Activated T-cell treated with anti-CD3 and anti-CD28 coated beads for 4 hours (primary cell): Measurements from ENCODE around the gene GBGT1.

ENCODE experiments used
- DNase-seq: peaks from one replicate; pipeline ENCODE4 v3.0.0-alpha.2; 2020

GBGT1 gene

DNA sequence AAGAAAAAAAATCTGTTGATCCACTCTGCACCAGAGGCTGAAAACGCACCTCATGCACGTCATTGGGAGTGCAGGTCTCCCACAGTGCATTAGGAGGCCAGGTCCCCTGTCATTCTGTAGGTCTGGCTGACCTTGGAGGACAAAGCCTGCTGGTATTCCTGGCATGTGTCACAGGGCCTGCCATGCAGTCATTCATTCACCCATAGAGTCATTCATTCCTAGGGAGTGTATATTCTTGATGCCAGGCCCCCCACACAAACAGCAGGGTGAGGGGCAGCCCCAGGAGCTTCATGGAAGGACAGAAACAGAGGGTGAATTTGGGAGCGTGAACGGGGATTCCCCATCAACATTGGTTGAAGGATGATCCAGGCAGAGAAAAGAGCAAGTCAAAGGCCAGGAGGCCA, 2.2 kb downstream of the GBGT1 start:
- DNase-seq, result no peak

DNA sequence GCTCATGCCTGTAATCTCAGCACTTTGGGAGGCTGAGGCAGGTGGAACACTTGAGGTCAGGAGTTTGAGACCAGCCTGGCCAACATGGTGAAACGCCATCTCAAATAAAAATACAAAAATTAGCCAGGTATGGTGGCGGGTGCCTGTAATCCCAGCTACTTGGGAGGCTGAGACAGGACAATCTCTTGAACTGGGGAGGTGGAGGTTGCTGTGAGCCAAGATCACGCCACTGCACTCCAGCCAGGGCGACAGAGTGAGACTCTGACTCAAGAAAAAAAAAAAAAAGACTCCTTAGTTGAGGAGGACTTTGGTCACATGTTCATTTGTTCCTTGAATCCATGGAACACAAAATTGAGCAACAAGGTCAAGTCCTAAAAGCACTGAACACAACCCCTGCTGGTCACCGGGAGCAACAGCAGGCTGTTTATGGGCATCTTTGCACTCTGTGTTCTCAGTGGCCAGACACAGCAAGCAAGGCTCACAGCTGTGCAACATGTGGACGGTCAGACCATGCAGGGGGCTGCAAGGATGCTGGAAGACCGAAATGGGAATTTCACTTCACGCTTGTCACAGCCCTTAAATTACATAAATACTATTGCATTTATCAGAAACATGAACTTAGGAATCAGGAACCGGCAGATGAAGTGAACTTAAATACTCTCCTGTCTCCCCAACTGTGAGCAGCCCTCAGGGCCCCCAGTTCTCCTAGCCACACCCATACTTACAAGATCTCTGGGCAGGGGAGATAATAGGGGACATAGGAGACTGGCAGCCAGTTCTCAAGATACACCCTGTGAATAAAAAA, 2.8 kb downstream of the GBGT1 start:
- DNase-seq, result no peak

DNA sequence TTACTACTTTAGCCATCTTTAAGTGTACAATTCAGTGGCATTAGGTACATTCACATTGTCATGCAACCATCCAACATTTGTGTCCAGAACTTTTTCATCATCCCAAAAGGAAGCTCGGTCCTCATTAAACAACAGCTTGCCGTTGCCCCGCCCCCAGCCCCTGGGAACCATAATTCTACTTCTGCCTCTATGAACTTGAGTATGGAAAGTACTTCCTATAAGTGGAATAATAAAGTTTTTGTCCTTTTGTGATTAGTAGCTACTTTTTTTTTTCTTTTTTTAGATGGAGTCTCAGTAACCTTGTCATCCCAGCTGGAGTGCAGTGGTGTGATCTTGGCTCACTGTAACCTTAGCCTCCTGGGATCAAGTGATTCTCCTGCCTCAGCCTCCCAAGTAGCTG, 5.0 kb downstream of the GBGT1 start:
- DNase-seq, result no peak

DNA sequence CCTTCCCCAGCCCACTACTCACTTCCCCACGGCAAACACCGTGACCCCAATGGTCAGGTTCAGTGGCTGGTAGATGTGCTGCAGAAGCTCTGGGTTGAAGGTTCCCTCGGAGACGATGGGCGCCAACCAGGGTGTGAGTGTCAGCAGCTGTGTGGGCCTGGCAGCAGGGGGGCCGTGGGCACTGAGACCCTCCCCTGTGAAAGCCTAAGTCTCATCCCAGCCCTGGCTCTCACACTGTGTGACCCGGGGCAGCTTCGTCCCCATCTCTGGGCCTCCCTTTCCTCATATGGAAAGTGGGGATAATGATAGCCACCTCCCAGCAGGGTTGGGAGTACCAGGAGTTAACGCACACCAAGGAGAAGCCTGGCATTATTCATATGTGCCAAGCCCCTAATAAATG, 8.6 kb downstream of the GBGT1 start:
- no peak for DNase-seq

DNA sequence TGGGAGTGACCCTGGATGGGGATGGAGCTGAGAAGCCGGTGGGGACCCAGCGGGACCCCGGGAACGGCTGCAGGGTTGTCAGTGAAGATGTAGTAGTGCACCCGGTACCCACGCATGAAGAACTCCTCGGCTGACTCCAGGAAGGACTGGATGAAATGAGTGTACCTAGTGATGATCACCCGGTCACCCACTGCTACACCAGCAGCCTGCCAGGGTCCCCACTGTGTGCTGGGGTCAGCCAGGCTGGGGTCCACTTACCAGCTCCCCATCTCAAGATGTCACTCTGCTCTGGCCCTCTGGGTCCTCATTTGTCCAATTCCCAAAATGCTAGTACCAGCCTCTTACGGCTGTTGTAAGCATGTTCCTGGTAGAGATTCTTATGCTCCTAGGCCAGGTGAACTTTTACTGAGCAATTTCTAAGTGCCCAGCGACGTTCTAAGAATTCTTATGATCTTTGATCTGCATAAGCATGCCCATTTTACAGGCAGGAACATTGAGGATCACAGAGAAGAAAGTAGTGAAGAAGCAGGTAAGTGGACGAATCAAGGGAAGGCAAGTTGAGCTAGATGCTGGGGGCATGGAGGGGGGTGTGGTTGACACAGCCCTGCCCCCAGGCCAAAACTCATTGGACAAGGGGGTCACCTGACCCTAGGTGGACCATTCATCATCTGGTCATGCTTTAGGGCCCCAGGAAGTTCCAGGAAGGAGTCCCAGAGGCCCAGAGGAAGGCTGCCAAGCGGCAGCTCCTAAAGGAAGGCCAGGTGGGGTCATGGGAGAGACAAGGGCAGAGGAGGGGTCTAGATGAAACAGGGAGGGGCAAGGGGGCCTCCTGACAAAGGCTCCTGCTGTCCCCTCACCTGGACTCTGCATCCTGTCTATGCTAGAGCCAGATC, 9.4 kb downstream of the GBGT1 start:
- DNase-seq, result no peak

DNA sequence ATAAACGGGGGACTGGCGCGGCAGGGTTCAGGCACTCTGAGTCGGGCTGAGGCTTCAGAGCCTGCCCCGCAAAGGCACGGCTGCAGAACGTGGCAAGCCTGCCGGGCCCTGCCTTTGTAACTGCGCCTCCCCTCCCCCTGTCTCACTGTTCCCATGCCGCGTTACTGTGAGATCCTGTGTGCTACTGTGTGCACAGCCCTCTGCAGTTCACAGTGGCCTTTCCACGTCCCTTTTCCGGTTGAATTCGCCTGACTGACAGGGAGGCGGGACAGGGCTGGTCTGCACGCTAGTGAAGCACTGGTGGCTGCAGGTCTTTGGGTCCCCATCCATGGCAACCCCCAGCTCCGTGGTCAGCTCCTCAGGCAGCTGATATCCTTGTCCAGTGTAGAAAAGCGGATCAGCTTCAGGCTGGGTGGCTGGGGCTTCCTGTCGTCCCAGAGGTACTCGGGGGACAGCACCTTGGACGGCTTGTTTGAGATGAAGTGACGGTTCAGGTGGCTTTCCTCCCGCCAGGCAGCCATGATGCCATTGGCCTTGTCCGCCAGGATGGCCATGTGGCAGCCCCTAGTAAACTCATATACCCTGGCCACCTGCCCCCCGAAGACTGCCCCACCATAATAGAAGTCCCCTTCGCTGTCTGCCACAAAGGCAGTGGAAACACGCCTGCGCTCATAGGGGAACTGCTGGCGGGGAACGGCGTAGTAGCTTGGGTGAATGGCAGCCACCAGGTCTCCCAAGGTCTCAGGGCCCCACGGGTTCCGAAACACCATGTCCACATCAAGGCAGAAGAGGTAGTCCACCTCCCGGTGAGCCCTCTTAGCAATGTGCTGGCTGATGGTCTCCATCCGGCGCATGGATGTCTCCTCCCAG, 10.3 kb downstream of the GBGT1 start:
- no peak for DNase-seq

DNA sequence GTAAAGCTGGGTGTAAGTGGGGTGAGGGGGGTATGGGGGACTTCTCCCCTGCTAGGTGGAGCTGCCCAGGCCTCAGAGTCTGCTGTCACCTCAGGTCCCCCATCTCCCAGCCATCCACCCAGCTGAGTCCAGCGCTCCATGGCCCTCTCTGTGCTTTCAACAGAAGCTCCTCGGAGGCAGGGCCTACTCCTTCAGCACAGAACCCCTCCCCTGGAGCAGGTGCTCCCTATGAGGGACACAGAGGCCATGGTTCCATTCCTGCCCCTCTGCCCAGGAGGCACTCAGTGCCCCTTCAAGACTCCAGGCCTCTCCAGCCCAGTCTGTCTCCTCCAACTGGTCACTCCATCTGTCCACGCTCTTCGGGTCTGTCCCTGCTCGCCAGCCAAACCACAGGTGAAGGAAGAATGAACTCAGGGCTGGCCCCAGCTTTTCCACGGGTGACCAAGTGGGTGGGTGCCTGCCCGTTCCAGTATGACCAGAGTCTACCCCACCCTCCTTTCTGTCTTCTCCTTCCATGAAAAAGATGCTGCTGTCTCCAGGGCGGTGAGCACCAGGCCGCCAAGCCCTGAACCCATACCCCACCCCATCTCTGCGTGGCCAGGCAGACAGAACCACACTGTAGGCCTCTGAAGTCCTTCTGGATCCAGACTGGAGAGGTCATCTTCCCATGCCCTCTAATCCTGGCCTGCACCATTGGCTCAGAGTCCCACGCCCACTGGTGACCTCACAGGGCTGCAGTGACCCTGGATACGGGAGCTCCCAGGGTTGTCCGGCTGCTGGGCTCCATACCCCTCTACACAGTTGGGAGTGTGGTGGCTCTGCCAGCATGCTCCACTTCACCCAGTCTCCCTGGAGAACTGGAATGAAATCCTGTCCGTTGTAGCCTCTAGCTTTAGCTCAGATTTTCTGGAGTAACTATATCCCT, 11.9 kb downstream of the GBGT1 start:
- DNase-seq, result no peak

DNA sequence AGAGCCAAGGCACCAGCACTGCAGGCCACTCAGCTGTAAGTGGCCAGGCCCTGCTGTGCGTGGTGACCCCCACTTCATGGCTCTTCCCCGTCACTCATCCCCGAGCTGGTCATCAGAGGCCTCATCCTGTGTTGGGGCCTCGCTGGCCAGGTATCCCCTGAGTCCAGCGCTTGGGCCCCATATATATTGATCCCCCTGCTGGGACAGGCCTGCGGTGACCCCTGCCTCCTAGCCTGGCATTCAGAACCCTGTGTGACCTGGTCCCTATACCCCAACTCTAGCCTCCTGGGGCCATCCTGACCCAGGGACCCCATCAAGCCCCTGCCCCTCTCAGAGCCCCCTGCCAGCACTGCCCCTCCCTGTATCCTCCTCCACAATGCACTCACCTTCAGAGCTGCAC, 12.7 kb downstream of the GBGT1 start:
- DNase-seq, result no peak

DNA sequence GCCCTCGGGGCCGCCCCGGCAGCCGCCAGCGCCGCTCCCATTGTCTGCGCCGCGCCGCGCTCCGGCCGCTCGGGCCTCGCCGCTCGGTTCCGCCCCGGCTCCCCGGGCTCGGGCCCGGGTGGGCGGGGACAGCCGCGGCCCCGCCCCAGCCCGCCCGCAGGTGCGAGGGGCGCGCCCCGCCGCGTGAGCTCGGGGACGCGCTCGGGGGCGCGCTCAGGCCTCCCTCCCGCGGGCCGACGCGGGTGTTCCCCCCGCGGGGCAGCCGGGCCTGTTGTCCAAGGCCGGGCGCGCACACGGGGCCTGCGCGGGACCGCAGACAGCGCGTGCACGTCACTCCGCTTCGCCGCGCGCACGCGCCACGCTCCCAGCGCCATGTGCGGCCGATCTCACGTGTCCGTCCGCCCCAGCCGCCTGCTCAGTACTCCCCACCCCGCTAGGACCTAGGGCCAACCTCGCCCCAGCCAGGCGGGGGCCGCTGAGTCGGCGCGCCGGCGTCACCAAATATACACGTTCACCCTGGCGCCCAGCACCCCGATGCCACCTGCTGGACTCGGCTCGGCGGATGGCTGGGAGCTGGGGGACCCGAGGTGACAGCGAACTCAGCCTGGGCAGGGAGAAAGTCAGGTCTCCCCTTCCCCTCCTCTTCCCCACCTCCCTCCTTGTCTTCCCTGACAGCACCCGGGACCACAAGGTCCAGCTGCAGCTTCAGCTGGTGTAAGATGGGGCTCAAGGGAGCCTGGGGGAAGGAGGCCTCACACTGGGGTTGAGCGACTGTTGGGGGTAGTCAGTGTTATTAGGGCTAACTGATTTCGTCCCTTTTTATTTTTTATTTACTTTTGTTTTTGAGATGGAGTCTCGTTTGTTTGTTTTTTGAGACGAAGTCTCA, 14.3 kb downstream of the GBGT1 start:
- peak; percentile 62 for DNase-seq

DNA sequence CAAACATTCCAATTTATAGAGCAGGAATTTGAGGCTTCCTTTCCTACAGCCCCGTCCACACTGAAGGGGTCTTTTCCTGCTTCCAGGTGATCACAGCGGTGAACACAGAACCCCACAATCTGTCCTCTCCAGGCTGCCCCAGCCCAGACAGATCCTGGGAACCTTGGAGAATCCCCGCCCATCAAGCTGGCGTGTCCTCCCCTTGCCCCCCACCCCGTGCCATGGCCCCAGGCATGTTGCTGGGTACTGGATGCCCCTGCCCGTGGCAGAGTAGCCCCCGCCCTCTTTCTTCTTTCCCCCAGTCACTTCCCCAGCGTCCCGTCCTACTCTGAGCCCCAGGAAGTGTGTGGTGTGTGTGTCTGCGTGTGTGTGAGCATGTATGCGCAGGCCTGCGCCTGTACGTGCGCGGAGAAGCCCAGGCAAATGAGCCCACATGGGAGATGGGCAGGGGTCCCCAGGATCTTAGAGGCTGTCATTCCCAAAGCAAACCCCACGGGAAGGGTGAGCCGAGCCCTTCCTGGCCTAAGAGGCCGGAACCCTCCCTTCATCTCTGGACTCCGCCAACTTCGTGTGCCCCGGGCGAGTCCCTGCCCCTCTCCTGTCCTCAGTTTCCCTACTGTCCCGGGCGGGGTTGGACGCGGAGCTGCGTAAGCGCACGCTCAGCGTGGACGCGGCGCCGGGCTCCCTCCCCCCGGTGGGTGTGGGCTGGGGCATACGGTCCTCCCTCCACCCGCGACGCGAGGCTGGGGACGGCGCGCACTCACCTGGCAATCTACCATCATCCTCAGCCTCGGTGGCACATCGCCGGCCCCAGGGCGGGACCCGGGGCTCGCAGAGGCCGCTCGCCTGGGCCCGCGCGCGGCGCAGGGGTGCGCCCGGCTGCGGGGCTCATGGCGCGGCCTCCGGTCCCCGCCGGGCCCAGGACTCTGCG, 15.2 kb downstream of the GBGT1 start:
- DNase-seq, result no peak

DNA sequence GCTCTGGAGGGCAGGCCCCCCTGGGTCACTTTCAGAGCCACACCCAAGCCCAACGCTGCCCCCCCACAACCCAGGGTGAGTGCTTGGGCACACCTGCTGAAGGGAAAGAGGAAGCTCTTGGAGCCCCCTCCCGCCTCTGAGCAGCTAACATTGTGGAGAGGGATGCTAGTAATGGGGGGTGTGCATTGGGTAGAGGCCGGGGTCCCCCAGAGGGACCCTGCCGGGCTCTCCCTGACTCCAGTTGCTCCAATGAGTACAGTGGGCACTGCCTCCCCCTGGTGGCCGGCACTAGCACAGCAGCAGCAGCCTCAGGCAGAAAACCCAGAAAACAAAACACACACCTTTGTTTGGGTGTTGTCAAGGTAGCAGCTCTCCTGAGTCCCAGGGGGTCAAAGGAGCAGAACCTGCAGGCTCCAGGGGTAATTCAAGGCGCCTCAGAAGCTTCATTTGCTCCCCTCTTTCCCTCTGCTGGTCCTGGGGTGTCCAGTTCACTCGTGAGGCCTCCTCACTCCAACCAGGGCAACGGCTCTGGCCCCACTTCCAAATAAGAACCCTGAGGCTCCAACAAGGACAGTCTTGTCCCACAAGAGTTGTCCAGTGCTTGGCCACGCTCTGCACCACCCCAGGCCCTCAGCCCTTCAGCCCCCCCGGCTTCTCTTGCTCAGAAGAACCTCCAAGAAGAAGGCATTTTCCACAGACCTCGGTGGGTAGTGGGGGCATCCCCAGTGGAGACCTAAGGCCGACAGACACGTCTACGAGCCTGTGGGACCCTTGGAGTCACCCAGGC, 16.1 kb downstream of the GBGT1 start:
- DNase-seq, result peak; percentile 79

DNA sequence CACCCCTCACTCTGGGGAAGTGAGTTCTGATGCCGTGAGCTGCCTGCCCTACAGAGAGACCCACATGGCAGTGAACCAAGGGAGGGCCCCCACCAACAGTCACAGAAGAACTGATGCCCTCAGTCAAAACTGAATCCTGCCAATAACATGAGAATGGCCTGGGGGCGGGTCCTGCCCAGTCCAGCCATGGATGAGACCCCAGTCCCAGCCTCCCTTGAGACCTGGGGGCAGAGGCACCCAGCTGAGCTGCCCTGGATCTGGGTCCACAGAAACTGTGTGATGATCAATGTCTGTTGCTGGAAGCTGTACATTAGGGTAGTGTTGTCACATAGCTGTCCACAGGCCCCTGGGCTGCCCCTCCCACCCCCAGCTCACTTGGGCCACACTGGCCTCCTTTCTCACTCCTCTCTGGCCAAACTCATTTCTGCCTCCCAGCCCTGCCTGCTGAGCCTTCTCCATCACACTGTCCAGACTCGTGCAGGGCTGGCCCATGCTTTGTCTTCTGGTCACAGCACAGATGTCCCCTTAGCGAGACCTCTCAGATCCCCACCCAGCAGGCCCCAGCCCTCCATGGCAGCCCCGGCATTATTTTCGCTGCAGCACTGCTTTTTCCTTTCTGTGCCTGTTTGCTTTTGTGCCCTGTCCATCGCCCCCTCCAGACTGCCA, 16.8 kb downstream of the GBGT1 start:
- no peak for DNase-seq

DNA sequence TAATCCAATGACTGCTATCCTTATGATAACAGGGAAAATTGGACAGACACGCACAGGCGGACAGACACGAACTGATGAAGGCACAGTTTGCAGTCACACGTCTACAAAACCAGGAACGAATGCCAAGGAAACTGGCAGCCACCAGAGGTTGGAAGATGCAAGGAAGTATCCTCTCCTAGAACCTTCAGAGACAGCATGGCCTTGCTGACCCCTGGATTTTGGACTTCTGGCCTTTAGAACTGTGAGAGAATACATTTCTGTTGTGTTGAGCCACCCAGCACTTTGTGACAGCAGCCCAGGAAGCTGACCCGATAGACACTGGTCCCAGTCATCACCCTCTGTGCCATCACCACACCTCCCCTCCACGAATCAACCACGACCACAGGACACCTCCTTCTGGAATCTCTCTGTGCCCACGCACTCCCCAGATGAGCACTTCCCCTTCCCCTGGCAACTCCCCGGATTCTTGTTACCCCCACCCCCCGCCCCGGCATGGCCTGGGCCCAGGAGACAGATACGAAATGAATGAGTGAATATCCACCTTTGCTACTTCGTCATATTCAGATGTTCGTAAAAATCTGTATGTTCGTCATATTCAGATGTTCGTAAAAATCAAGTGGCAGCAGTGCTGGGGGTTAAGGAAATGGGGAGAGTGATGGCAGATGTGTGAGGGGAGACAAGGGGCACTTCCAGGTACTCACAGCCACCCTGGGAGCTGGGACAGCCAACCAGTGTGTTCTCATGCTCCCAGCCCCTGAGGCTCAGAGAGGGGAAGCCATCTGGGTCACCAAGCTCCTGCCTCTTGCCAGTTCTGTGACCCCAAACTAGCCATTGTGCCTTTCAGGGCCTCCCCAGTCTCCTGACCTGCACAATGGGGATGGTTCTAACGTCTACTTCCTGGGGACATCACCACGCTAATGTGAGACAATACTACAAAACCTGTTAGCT, 18.5 kb downstream of the GBGT1 start:
- no peak for DNase-seq

DNA sequence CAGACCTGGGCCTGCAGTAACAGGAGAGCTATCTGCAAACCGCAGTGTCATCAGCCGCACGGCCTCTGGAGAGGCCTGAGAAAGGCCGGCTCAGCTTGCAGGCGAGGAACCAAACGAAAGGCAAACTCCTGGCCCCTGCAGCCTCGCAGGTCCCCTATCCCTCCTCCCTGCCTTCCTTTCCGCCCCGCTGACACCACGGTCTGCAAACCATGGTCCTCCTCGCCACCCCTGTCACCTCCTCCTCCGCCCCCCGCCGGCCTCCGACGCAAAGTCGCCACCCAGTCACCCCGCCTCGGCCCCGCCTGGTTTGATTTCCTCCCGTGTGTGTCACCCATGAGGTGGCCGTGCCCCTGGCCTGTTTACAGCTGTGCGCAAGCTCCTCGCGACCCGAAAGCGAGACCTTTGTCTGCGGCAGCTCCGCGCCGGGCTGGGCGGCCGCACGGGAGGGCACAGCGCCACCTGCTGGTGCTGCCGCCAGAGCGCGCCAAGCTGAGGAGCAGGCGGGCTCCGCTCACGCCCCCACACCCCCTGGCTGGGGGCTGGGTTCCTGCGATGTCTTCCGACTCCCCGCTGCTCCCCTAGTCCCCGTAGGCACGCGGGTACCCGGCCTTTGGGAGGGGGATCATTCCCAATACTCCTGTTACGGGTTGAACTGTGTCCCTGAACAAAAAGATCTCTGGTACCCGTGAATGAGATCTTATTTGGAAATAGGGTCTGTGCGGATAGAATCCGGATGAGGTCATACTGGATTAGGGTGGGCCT, 19.4 kb downstream of the GBGT1 start:
- peak; percentile 81 for DNase-seq

DNA sequence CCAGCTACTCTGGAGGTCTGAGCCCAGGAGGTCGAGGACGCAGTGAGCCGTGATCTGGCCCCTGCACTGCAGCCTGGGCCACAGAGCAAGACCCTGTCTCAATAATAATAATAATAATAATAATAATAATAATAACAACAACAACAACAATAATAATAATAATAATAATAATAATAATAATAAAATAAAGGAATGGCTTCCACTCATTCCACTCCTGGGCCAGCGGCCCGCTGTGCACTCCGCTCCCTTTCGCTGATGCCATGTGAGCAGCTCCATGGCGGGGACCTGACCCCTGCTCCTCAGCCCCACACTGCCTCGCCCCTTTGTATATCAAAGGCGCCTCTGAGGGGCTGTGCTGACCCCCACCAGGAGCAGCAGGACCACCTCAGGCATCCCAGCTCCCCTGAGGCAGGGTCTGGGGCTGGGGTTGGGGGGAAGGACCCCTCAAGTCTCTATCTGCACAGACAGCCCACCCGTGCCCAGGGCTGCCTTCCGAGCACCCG, 20.0 kb downstream of the GBGT1 start:
- no peak for DNase-seq
